ENCODE measurements around the gene SPAG9. TPM values are rescaled to one million over a fixed set of nuclear protein-coding genes. Genes with fewer than 3 reads are reported as not detected.

The SPAG9 gene
- total and polyA plus RNA-seq, 2 experiments from 2014 or later, result 13.7 to 45.0 TPM

DNA sequence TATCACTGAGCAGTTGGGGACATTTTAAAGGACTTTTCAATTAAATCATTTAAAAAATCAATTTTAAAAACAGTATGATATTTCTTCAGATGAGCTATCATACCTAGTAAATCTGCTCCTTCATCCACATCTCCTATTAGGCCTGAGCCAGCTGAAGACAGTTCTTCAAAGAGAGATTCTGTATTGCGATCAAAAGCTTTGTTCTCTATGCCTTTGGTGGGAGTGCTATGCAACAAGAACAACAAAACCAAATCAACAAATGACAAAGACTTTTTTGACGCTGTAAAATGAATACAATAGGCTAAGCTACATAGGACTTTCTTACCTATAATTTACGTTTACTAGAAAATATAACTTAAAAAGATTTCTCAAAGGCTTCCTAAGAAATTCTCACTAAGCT lies 106.5 kb downstream of the SPAG9 start:
- Histone ChIP-seq H2AFZ (no peak overlapping the region), H3K4me1 (ENCODE audit: insufficient read depth) (peaks cover 7% of the 10 kb centered on the region; the same call in 1 of the 2 replicates), H3K36me3 (ENCODE audit: insufficient read depth) (peaks cover 4% of the 10 kb centered on the region; the same call in 1 of the 2 replicates), H3K4me2 (no peak overlapping the region), H4K20me1 (replicated peaks; ENCODE audit: insufficient read depth) (no peaks in the 10 kb centered on the region), H3K9me2 (ENCODE audit: insufficient read depth) (no peaks in the 10 kb centered on the region), H3F3A (replicated peaks; ENCODE audit: low read depth) (no peaks in the 10 kb centered on the region), H3K27me3 (ENCODE audit: insufficient read depth) (no peaks in the 10 kb centered on the region), H3K79me2 (replicated peaks; ENCODE audit: insufficient read depth) (no peaks in the 10 kb centered on the region), H3K4me3 (no peak overlapping the region), H3K27ac (ENCODE audit: low read depth) (no peak overlapping the region)
- DNase-seq (ENCODE audit: low spot score), result no peak
- Mint-ChIP-seq H3K27me3 (ENCODE audit: insufficient read depth, low read depth, poor library complexity) (no peaks in the 10 kb centered on the region), H3K36me3 (ENCODE audit: low read depth) (peaks cover 4% of the 10 kb centered on the region; the same call in 1 of the 3 replicates), H3K4me1 (peaks cover 6% of the 10 kb centered on the region; the same call in 1 of the 3 replicates), H3K27ac (no peak overlapping the region), H3K9me3 (no peaks in the 10 kb centered on the region), H3K4me3 (no peak overlapping the region)
- no peak for ATAC-seq
- TF ChIP-seq JUNB (IDR thresholded peaks at IDR 0.05; ENCODE audit: unreplicated experiment) (no peak), POLR2AphosphoS5 (IDR thresholded peaks at IDR 0.05; ENCODE audit: low read depth) (no peak), ZNF331 (CRISPR knock-in tag; IDR thresholded peaks at IDR 0.05; ENCODE audit: low read depth) (no peak), ZNF114 (CRISPR knock-in tag; IDR thresholded peaks at IDR 0.05) (no peak), STAT1 (IDR thresholded peaks at IDR 0.05; ENCODE audit: unreplicated experiment) (no peak), CREB1 (CRISPR knock-in tag; IDR thresholded peaks at IDR 0.05; ENCODE audit: low read depth) (no peak), EZH2phosphoT487 (IDR thresholded peaks at IDR 0.05; ENCODE audit: unreplicated experiment) (no peak), EZH2 (IDR thresholded peaks at IDR 0.05; ENCODE audit: low read depth, unreplicated experiment) (no peak)
- TF ChIP-seq, protein P1, sequence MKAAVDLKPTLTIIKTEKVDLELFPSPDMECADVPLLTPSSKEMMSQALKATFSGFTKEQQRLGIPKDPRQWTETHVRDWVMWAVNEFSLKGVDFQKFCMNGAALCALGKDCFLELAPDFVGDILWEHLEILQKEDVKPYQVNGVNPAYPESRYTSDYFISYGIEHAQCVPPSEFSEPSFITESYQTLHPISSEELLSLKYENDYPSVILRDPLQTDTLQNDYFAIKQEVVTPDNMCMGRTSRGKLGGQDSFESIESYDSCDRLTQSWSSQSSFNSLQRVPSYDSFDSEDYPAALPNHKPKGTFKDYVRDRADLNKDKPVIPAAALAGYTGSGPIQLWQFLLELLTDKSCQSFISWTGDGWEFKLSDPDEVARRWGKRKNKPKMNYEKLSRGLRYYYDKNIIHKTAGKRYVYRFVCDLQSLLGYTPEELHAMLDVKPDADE (IDR thresholded peaks at IDR 0.05), result no peak
- TF ChIP-seq, protein P2, sequence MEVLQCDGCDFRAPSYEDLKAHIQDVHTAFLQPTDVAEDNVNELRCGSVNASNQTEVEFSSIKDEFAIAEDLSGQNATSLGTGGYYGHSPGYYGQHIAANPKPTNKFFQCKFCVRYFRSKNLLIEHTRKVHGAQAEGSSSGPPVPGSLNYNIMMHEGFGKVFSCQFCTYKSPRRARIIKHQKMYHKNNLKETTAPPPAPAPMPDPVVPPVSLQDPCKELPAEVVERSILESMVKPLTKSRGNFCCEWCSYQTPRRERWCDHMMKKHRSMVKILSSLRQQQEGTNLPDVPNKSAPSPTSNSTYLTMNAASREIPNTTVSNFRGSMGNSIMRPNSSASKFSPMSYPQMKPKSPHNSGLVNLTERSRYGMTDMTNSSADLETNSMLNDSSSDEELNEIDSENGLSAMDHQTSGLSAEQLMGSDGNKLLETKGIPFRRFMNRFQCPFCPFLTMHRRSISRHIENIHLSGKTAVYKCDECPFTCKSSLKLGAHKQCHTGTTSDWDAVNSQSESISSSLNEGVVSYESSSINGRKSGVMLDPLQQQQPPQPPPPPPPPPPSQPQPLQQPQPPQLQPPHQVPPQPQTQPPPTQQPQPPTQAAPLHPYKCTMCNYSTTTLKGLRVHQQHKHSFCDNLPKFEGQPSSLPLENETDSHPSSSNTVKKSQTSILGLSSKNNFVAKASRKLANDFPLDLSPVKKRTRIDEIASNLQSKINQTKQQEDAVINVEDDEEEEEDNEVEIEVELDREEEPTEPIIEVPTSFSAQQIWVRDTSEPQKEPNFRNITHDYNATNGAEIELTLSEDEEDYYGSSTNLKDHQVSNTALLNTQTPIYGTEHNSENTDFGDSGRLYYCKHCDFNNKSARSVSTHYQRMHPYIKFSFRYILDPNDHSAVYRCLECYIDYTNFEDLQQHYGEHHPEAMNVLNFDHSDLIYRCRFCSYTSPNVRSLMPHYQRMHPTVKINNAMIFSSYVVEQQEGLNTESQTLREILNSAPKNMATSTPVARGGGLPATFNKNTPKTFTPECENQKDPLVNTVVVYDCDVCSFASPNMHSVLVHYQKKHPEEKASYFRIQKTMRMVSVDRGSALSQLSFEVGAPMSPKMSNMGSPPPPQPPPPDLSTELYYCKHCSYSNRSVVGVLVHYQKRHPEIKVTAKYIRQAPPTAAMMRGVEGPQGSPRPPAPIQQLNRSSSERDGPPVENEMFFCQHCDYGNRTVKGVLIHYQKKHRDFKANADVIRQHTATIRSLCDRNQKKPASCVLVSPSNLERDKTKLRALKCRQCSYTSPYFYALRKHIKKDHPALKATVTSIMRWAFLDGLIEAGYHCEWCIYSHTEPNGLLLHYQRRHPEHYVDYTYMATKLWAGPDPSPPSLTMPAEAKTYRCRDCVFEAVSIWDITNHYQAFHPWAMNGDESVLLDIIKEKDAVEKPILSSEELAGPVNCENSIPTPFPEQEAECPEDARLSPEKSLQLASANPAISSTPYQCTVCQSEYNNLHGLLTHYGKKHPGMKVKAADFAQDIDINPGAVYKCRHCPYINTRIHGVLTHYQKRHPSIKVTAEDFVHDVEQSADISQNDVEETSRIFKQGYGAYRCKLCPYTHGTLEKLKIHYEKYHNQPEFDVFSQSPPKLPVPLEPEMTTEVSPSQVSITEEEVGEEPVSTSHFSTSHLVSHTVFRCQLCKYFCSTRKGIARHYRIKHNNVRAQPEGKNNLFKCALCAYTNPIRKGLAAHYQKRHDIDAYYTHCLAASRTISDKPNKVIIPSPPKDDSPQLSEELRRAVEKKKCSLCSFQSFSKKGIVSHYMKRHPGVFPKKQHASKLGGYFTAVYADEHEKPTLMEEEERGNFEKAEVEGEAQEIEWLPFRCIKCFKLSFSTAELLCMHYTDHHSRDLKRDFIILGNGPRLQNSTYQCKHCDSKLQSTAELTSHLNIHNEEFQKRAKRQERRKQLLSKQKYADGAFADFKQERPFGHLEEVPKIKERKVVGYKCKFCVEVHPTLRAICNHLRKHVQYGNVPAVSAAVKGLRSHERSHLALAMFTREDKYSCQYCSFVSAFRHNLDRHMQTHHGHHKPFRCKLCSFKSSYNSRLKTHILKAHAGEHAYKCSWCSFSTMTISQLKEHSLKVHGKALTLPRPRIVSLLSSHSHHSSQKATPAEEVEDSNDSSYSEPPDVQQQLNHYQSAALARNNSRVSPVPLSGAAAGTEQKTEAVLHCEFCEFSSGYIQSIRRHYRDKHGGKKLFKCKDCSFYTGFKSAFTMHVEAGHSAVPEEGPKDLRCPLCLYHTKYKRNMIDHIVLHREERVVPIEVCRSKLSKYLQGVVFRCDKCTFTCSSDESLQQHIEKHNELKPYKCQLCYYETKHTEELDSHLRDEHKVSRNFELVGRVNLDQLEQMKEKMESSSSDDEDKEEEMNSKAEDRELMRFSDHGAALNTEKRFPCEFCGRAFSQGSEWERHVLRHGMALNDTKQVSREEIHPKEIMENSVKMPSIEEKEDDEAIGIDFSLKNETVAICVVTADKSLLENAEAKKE (CRISPR knock-in tag; IDR thresholded peaks at IDR 0.05), result no peak
